GM19438 (cell line): ENCODE data around the gene OAS1.
"Not testable (repeated sequence)": the region's sequence is repeated elsewhere in the genome, so short reads cannot be mapped to it uniquely, and the experiment has no call there.

Source experiments
- ATAC-seq: cut with Tn5 transposase; IDR thresholded peaks from one replicate; pipeline ENCODE4 v1.9.1; 2021; ENCODE audit warnings: low read depth; ENCODE audit not compliant: unreplicated experiment

Gene OAS1

DNA sequence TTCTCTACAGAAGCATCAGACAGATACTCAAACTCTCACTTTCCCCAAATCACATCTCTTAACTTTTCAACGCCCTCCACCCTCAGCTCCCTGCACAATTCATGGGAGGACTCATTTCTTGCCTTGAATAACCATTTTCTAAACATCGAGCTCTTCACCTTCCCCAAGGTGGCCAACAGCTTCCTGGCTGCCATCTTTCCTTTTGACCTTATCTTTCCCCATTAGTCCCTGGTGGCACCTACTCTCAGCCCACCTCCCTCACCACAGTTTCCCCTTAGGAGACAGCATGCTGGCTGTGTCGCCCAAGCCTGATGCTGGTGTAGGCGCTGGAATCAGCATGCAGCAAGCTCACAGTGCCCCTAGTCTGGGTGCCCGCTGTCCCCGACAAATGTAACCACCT is 8.4 kb upstream of the OAS1 start:
- no peak for ATAC-seq

- no peak for ATAC-seq
Measured at GRCh38 chr12:112900298-112901145, 6.2 kb upstream of the OAS1 start.

GRCh38 chr12:112901271-112901670 is 5.5 kb upstream of the OAS1 start:
- ATAC-seq: no peak

DNA sequence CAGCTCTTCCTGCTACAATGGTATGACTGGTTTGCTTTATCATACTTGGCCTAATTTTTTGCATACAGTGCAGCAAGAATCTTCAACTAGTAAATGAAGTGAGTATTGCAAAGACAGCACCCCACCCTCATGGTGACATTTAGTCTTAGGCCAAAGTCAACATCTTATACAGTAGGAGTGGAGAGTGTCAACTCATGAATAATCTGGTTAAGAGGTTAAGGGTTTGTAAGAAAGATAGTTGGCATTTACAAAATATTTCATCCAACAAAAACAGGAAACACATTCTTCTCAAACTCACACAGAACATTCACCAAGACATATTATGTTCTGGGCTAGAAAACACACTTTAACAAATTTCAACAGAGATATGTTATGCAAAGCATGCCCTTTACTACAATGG is 2.2 kb upstream of the OAS1 start:
- ATAC-seq: no peak

GRCh38 chr12:112905451-112906089 is 1.2 kb upstream of the OAS1 start:
- no peak for ATAC-seq

- peak; percentile 48 for ATAC-seq
Measured at GRCh38 chr12:112907415-112908157, 824 bp downstream of the OAS1 start.

GRCh38 chr12:112908548-112908947 is 1.8 kb downstream of the OAS1 start:
- ATAC-seq: no peak

DNA sequence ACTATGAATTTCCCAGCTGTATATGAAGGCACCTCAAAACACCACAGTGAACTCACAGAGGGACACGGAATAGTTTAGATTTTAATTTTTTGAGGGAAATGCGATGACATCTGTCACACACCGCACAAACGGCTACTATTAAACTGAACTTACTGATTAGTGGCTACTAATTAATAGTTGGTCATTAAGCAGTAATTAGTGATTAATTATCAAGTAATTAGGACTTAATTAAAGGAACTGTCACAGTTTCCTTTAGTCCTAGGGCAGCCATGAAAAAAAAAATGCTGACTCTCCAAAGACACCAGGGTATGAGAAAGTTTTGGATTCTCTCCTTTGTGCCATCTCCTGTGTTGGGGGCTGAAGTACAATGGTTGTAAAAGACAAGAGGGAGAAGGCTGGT is 2.9 kb downstream of the OAS1 start:
- no peak for ATAC-seq

GRCh38 chr12:112913038-112913688 is 6.4 kb downstream of the OAS1 start:
- ATAC-seq: no peak

DNA sequence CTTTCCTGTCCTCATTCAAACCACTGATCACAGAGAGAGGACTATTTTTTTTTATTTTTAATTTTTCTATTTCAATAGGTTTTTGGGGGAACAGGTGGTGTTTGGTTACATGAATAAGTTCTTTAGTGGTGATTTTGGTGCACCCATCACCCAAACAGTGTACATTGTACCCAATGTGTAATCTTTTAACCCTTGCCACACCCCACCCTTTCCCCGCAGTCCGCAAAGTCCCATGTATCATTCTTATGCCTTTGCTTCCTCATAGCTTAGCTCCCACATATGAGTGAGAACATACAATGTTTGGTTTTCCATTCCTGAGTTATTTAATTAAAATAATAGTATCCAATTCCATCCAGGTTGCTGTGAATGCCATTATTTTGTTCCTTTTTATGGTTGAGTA is 7.1 kb downstream of the OAS1 start:
- ATAC-seq: not testable (repeated sequence)

DNA sequence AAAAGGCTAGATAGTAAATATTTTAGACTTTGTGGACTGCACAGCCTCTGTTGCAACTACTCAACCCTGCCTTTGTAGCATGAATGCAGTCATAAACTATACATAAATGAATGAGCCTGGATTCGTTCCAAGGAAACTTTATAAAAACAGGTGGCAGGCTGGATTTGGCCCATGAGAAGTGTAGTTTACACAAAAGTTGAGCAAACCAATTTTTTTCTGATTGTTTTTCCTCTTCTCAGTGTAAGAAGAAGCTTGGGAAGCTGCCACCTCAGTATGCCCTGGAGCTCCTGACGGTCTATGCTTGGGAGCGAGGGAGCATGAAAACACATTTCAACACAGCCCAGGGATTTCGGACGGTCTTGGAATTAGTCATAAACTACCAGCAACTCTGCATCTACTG is 9.5 kb downstream of the OAS1 start:
- no peak for ATAC-seq

DNA sequence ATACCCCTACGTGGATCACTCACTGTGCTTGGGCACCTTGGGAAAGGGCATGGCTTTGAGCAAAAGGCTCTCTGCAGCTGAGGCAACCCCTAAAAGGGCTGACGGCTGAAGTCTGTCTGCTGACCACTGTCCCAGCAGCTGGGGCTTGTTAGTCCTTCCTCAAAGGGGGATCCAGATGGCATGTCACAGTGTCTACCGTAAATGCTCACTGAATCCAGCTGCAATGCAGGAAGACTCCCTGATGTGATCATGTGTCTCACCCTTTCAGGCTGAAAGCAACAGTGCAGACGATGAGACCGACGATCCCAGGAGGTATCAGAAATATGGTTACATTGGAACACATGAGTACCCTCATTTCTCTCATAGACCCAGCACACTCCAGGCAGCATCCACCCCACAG is 12.4 kb downstream of the OAS1 start:
- ATAC-seq: no peak

DNA sequence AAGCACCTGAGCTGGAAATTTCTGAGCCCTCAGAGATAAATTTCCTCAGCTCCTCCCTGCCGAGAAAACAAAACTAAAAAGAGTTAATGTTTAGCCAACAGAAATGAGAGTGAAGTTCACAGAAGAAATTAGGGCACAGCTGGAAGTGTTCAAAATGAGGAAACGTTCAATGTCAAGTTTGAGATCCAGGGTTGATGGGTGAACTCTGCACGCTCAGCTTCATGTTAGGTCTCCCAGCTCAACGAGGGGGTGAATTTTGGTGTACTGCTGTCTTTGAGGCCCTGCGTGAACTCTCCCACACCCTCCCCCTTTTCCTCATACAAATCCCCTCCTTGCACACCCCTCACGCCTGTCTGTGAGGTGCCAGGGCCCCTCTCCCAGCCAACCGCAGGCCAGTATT is 18.2 kb downstream of the OAS1 start:
- peak; percentile 79 for ATAC-seq

- ATAC-seq: not testable (repeated sequence)
Measured at GRCh38 chr12:112926416-112927033, 19.8 kb downstream of the OAS1 start.

DNA sequence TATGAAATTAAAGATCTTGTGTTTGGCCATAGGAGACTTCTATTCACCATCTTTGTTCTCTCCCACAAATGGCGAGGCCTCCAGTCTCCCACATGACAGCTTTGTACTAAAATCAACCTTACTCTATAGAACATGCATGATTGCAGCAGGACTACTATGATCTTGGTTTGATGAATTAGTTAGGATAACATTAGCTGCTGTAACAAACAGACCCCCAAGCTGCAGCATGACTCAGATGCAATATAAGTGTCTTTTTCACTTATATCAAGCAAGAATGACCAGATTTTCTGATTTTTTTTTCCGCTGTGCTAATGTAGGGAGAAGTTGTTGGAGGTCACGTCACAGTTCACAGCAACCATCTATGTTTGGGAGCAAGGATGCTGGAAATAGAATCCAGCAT is 20.7 kb downstream of the OAS1 start:
- no peak for ATAC-seq

DNA sequence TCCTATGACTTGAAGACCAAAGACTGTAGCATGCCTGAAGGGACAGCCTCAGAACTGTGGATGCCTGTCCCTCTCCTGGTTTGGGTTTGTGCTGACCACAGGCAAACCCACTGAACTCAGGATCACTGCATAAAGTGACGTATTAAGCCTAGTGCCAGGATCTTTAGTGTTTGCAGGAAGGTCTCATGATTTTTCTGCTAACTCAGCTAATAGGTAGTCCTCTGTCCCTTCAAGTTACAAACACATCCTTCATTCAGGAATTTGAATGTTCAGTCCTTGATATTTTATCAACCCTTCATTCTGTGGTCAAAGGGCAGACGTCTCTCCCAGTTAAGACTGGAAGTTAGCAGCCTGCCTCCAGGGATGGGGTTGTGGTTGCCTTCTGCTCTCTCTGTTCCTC is 21.2 kb downstream of the OAS1 start:
- no peak for ATAC-seq

- ATAC-seq: no peak
Measured at GRCh38 chr12:112928978-112929377, 22.2 kb downstream of the OAS1 start.

GRCh38 chr12:112929715-112930114 is 23.0 kb downstream of the OAS1 start:
- ATAC-seq: no peak

GRCh38 chr12:112930350-112930749 is 23.6 kb downstream of the OAS1 start:
- no peak for ATAC-seq

DNA sequence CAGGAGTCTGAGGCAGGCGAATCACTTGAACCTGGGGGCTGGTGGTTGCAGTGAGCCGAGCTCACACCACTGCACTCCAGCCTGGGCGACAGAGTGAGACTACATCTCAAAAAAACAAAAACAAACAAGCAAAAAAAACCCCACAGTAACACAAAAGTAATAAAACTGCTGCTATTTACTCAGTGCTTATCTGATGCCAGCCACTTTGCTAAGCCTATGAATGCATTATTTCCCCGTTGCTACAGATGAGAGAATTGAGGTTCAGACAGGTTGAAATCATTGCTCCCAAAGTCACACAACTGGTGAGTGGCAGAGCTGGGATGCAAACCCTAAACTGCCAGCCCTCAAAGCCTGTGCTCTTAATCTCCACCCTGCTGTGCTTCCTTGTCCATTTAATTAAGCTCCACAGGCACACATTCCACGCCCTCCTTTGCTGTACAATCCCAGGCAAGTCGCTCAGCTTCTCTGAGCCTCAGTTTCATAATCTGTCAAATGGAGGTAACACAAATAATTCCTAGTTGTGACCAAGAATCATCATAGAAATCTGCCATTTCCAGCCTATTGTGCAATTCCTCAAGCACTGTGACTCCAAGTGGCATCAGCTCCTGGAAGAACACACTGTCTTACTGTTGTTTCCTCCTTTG is 25.8 kb downstream of the OAS1 start:
- no peak for ATAC-seq
